Nephron (organoid): Measurements from ENCODE around the gene NT5M.
"Not testable (repeated sequence)": the region's sequence is repeated elsewhere in the genome, so short reads cannot be mapped to it uniquely, and the experiment has no call there.

Experiments used
- H3K27ac Mint-ChIP-seq, 3 experiments: 2 replicates each; pipeline ENCODE4 v1.8.0; 2020; ENCODE audit warnings: mixed read lengths in 3 of 3, mild to moderate bottlenecking in 2 of 3, moderate library complexity in 1 of 3
- H3K27me3 Mint-ChIP-seq: 2 replicates; pipeline ENCODE4 v1.8.0; 2021; ENCODE audit warnings: low read depth, mild to moderate bottlenecking, moderate library complexity, mixed read lengths
- H3K36me3 Mint-ChIP-seq: 2 replicates; pipeline ENCODE4 v1.8.0; 2020; ENCODE audit warnings: low read depth, mixed read lengths
- H3K4me1 Mint-ChIP-seq: 2 replicates; pipeline ENCODE4 v1.8.0; 2020; ENCODE audit warnings: mixed read lengths
- H3K4me3 Mint-ChIP-seq, 3 experiments: 2 replicates each; pipeline ENCODE4 v1.8.0; 2020; ENCODE audit warnings: mild to moderate bottlenecking in 3 of 3, mixed read lengths in 3 of 3, moderate library complexity in 2 of 3
- H3K9me3 Mint-ChIP-seq: 2 replicates; pipeline ENCODE4 v1.8.0; 2020; ENCODE audit warnings: mixed read lengths
- TF ChIP-seq, protein P1 (sequence below), 3 experiments: fragments of 200-600 bp; sonication (generic); IDR thresholded peaks; one replicate each; pipeline ENCODE4 v1.5.0; 2021; ENCODE audit warnings: antibody characterized with exemption in 3 of 3; ENCODE audit not compliant: unreplicated experiment in 3 of 3

Gene NT5M

GRCh38 chr17:17297217-17297616 is 6.0 kb upstream of the NT5M start:
- Mint-ChIP-seq H3K27me3 (no peaks in the 10 kb centered on the region), H3K4me1 (peaks cover 4% of the 10 kb centered on the region), H3K9me3 (no peaks in the 10 kb centered on the region), H3K4me3 (peak overlapping the region in 1 of 3 experiments; percentile 2), H3K36me3 (no peaks in the 10 kb centered on the region), H3K27ac (no peak overlapping the region)
- TF ChIP-seq, protein P1, sequence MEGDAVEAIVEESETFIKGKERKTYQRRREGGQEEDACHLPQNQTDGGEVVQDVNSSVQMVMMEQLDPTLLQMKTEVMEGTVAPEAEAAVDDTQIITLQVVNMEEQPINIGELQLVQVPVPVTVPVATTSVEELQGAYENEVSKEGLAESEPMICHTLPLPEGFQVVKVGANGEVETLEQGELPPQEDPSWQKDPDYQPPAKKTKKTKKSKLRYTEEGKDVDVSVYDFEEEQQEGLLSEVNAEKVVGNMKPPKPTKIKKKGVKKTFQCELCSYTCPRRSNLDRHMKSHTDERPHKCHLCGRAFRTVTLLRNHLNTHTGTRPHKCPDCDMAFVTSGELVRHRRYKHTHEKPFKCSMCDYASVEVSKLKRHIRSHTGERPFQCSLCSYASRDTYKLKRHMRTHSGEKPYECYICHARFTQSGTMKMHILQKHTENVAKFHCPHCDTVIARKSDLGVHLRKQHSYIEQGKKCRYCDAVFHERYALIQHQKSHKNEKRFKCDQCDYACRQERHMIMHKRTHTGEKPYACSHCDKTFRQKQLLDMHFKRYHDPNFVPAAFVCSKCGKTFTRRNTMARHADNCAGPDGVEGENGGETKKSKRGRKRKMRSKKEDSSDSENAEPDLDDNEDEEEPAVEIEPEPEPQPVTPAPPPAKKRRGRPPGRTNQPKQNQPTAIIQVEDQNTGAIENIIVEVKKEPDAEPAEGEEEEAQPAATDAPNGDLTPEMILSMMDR (IDR thresholded peaks at IDR 0.05; ENCODE audit: unreplicated experiment in 3 of 3) = no peak

- no peak overlapping the region for H3K27ac Mint-ChIP-seq
- H3K4me3 Mint-ChIP-seq = no peak overlapping the region
- H3K27me3 Mint-ChIP-seq = no peaks in the 10 kb centered on the region
- no peaks in the 10 kb centered on the region for H3K36me3 Mint-ChIP-seq
- TF ChIP-seq, protein P1 (IDR thresholded peaks at IDR 0.05; ENCODE audit: unreplicated experiment in 3 of 3) = no peak
- H3K9me3 Mint-ChIP-seq = no peaks in the 10 kb centered on the region
- H3K4me1 Mint-ChIP-seq = peaks cover 4% of the 10 kb centered on the region
Observed at GRCh38 chr17:17298108-17298507, 5.1 kb upstream of the NT5M start.

- H3K36me3 Mint-ChIP-seq = no peaks in the 10 kb centered on the region
Observed at GRCh38 chr17:17300624-17301568, 2.3 kb upstream of the NT5M start.

GRCh38 chr17:17301659-17302058 is 1.5 kb upstream of the NT5M start:
- not testable (repeated sequence) for H3K9me3 Mint-ChIP-seq, H3K36me3 Mint-ChIP-seq, H3K27me3 Mint-ChIP-seq
- Mint-ChIP-seq H3K4me3 (peak overlapping the region; percentile 54 to 89 (median 81)), H3K27ac (peak overlapping the region in 2 of 3 experiments; percentile 58 to 67), H3K4me1 (peaks cover 19% of the 10 kb centered on the region)

More at GRCh38 chr17:17300624-17301568, 2.3 kb upstream of the NT5M start:
- Mint-ChIP-seq H3K4me1 (peaks cover 19% of the 10 kb centered on the region), H3K27me3 (no peaks in the 10 kb centered on the region), H3K27ac (peak overlapping the region in 2 of 3 experiments; percentile 58 to 67), H3K9me3 (no peaks in the 10 kb centered on the region), H3K4me3 (peak overlapping the region; percentile 54 to 89 (median 81))
- TF ChIP-seq, protein P1 (IDR thresholded peaks at IDR 0.05; ENCODE audit: unreplicated experiment in 3 of 3) = no peak

- Mint-ChIP-seq H3K4me1 (peaks cover 19% of the 10 kb centered on the region), H3K36me3 (peaks cover 4% of the 10 kb centered on the region), H3K27ac (peak overlapping the region; percentile 38 to 48 (median 38)), H3K27me3 (no peaks in the 10 kb centered on the region), H3K9me3 (no peaks in the 10 kb centered on the region), H3K4me3 (peak overlapping the region; percentile 75 to 86 (median 82))
- TF ChIP-seq, protein P1 (IDR thresholded peaks at IDR 0.05; ENCODE audit: unreplicated experiment in 3 of 3) = no peak
Observed at GRCh38 chr17:17303847-17304490, 796 bp downstream of the NT5M start.

- Mint-ChIP-seq H3K27me3 (no peaks in the 10 kb centered on the region), H3K9me3 (no peaks in the 10 kb centered on the region)
- TF ChIP-seq, protein P1 (IDR thresholded peaks at IDR 0.05; ENCODE audit: unreplicated experiment in 3 of 3) = no peak
Observed at GRCh38 chr17:17304521-17304985, 1.4 kb downstream of the NT5M start.

More at GRCh38 chr17:17304521-17304985, 1.4 kb downstream of the NT5M start:
- Mint-ChIP-seq H3K27ac (peak overlapping the region in 2 of 3 experiments; percentile 38 to 48), H3K4me1 (peaks cover 19% of the 10 kb centered on the region), H3K4me3 (peak overlapping the region; percentile 75 to 86 (median 82)), H3K36me3 (peaks cover 4% of the 10 kb centered on the region)
